Measurements from ENCODE around the gene AFF2.

Gene AFF2

GRCh38 chrX:149036086-149036485 lies 535.7 kb downstream of the AFF2 start:
- no peak for TF ChIP-seq PPARA (CRISPR knock-in tag; IDR thresholded peaks at IDR 0.05; ENCODE audit: borderline replicate concordance)
- TF ChIP-seq RARB (CRISPR knock-in tag; IDR thresholded peaks at IDR 0.05), result no peak
- no peak for TF ChIP-seq PATZ1 (CRISPR knock-in tag; IDR thresholded peaks at IDR 0.05; ENCODE audit: borderline replicate concordance)
- no peak for TF ChIP-seq ZFP3 (CRISPR knock-in tag; IDR thresholded peaks at IDR 0.05)
- no peak for TF ChIP-seq ISL1 (CRISPR knock-in tag; IDR thresholded peaks at IDR 0.05)
- no peak for TF ChIP-seq TOX (CRISPR knock-in tag; IDR thresholded peaks at IDR 0.05; ENCODE audit: borderline replicate concordance)
- TF ChIP-seq ZNF8 (CRISPR knock-in tag; IDR thresholded peaks at IDR 0.05), result no peak
- TF ChIP-seq ZNF565 (CRISPR knock-in tag; conservative IDR thresholded peaks at IDR 0.05; ENCODE audit: low read depth), result no peak
- TF ChIP-seq ZNF70 (CRISPR knock-in tag; IDR thresholded peaks at IDR 0.05), result no peak
- no peak for TF ChIP-seq CSRNP3 (CRISPR knock-in tag; IDR thresholded peaks at IDR 0.05)
- no peak for TF ChIP-seq SNAI2 (CRISPR knock-in tag; IDR thresholded peaks at IDR 0.05)
- no peak for TF ChIP-seq BACH2 (CRISPR knock-in tag; IDR thresholded peaks at IDR 0.05; ENCODE audit: borderline replicate concordance)
- no peak for TF ChIP-seq ZC3H10 (CRISPR knock-in tag; IDR thresholded peaks at IDR 0.05)
- ATAC-seq, result no peak

- no peak for TF ChIP-seq GLIS3 (CRISPR knock-in tag; IDR thresholded peaks at IDR 0.05)
- no peak for TF ChIP-seq TOX (CRISPR knock-in tag; IDR thresholded peaks at IDR 0.05; ENCODE audit: borderline replicate concordance)
- no peak for TF ChIP-seq TCF4 (CRISPR knock-in tag; IDR thresholded peaks at IDR 0.05; ENCODE audit: borderline replicate concordance)
- no peak for TF ChIP-seq BACH2 (CRISPR knock-in tag; IDR thresholded peaks at IDR 0.05; ENCODE audit: borderline replicate concordance)
- TF ChIP-seq RARB (CRISPR knock-in tag; IDR thresholded peaks at IDR 0.05), result no peak
- no peak for TF ChIP-seq PATZ1 (CRISPR knock-in tag; IDR thresholded peaks at IDR 0.05; ENCODE audit: borderline replicate concordance)
- TF ChIP-seq ZFP3 (CRISPR knock-in tag; IDR thresholded peaks at IDR 0.05), result no peak
- TF ChIP-seq ZNF70 (CRISPR knock-in tag; IDR thresholded peaks at IDR 0.05), result no peak
- no peak for TF ChIP-seq ZNF565 (CRISPR knock-in tag; conservative IDR thresholded peaks at IDR 0.05; ENCODE audit: low read depth)
- no peak for TF ChIP-seq POU6F1 (CRISPR knock-in tag; IDR thresholded peaks at IDR 0.05; ENCODE audit: borderline replicate concordance, low read depth)
Observed at GRCh38 chrX:149037281-149037870, 537.0 kb downstream of the AFF2 start.

GRCh38 chrX:149039057-149039456 lies 538.6 kb downstream of the AFF2 start:
- no peak for TF ChIP-seq PPARA (CRISPR knock-in tag; IDR thresholded peaks at IDR 0.05; ENCODE audit: borderline replicate concordance)
- TF ChIP-seq TOX (CRISPR knock-in tag; IDR thresholded peaks at IDR 0.05; ENCODE audit: borderline replicate concordance), result no peak
- TF ChIP-seq RARB (CRISPR knock-in tag; IDR thresholded peaks at IDR 0.05), result no peak
- no peak for TF ChIP-seq OSR1 (CRISPR knock-in tag; IDR thresholded peaks at IDR 0.05)
- no peak for TF ChIP-seq CSRNP3 (CRISPR knock-in tag; IDR thresholded peaks at IDR 0.05)
- no peak for ATAC-seq

More at GRCh38 chrX:149037281-149037870, 537.0 kb downstream of the AFF2 start:
- no peak for ATAC-seq

GRCh38 chrX:149040873-149041535 lies 540.6 kb downstream of the AFF2 start:
- ATAC-seq, result no peak
- no peak for TF ChIP-seq GLIS3 (CRISPR knock-in tag; IDR thresholded peaks at IDR 0.05)
- TF ChIP-seq PPARA (CRISPR knock-in tag; IDR thresholded peaks at IDR 0.05; ENCODE audit: borderline replicate concordance), result no peak
- TF ChIP-seq ZNF8 (CRISPR knock-in tag; IDR thresholded peaks at IDR 0.05), result no peak
- TF ChIP-seq OSR1 (CRISPR knock-in tag; IDR thresholded peaks at IDR 0.05), result no peak
- TF ChIP-seq CSDC2 (CRISPR knock-in tag; IDR thresholded peaks at IDR 0.05), result no peak
- TF ChIP-seq BACH2 (CRISPR knock-in tag; IDR thresholded peaks at IDR 0.05; ENCODE audit: borderline replicate concordance), result no peak
- no peak for TF ChIP-seq ZNF565 (CRISPR knock-in tag; conservative IDR thresholded peaks at IDR 0.05; ENCODE audit: low read depth)
- TF ChIP-seq ESRRG (CRISPR knock-in tag; IDR thresholded peaks at IDR 0.05), result no peak
- no peak for TF ChIP-seq CSRNP3 (CRISPR knock-in tag; IDR thresholded peaks at IDR 0.05)
- TF ChIP-seq ZNF70 (CRISPR knock-in tag; IDR thresholded peaks at IDR 0.05), result no peak
- TF ChIP-seq RARB (CRISPR knock-in tag; IDR thresholded peaks at IDR 0.05), result no peak
- TF ChIP-seq TOX (CRISPR knock-in tag; IDR thresholded peaks at IDR 0.05; ENCODE audit: borderline replicate concordance), result no peak
- TF ChIP-seq ISL1 (CRISPR knock-in tag; IDR thresholded peaks at IDR 0.05), result no peak
- TF ChIP-seq POU6F1 (CRISPR knock-in tag; IDR thresholded peaks at IDR 0.05; ENCODE audit: borderline replicate concordance, low read depth), result no peak
